GM12864 (cell line): ENCODE measurements around the gene LEMD2.

Source experiments
- DNase-seq: peaks from one replicate; pipeline ENCODE4 v3.0.0-alpha.2; 2011; ENCODE audit warnings: low read depth
- H3K4me3 ChIP-seq: 2 replicates; pipeline ENCODE4 v1.5.1; 2011; ENCODE audit warnings: mild to moderate bottlenecking, low read depth, low read length, control low read depth
- TF ChIP-seq, protein P1 (sequence below): IDR thresholded peaks from 2 replicates; pipeline ENCODE4 v1.5.1; 2011; ENCODE audit warnings: low read depth, mild to moderate bottlenecking, moderate library complexity, low read length, control low read depth, inconsistent platforms; ENCODE audit errors: missing control alignments

The LEMD2 gene

DNA sequence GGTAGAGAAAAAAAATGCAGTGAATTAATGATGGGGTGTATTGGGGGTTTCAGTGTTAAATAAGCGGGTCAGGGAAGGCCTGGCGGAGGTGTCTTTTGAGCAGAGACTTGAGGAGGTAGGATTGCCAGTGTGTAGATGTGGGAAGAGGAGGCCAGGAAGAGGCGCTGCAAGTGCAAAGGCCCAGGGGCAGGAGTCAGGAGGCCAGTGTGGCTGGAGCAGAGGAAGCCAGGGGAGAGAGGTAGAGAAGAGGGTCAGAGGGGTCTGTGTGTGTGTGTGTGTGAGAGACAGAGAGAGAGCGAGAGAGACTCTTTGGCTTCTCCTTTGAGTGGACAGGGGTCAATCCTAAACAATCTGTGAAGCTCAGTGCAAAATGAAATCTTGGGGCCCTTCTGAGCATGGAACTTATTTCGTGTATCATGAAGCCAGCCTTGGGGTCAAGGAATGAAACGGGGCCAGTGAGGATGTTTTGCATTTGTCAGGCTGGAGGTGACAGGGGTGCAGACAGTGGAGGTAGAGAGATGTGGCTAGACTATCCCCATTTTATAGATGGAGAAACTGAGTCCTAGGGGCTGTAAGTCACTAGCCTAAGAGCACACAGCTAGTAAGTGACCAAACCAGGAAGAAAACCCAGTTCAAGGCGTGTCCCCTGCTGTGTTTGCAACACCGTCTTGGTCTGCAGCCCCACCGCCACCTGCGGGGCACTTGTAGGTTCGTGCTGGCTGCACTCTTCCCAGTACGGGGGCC, 32.5 kb downstream of the LEMD2 start:
- H3K4me3 ChIP-seq, result no peak overlapping the region
- TF ChIP-seq, protein P1, sequence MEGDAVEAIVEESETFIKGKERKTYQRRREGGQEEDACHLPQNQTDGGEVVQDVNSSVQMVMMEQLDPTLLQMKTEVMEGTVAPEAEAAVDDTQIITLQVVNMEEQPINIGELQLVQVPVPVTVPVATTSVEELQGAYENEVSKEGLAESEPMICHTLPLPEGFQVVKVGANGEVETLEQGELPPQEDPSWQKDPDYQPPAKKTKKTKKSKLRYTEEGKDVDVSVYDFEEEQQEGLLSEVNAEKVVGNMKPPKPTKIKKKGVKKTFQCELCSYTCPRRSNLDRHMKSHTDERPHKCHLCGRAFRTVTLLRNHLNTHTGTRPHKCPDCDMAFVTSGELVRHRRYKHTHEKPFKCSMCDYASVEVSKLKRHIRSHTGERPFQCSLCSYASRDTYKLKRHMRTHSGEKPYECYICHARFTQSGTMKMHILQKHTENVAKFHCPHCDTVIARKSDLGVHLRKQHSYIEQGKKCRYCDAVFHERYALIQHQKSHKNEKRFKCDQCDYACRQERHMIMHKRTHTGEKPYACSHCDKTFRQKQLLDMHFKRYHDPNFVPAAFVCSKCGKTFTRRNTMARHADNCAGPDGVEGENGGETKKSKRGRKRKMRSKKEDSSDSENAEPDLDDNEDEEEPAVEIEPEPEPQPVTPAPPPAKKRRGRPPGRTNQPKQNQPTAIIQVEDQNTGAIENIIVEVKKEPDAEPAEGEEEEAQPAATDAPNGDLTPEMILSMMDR, result no peak
- no peak for DNase-seq

DNA sequence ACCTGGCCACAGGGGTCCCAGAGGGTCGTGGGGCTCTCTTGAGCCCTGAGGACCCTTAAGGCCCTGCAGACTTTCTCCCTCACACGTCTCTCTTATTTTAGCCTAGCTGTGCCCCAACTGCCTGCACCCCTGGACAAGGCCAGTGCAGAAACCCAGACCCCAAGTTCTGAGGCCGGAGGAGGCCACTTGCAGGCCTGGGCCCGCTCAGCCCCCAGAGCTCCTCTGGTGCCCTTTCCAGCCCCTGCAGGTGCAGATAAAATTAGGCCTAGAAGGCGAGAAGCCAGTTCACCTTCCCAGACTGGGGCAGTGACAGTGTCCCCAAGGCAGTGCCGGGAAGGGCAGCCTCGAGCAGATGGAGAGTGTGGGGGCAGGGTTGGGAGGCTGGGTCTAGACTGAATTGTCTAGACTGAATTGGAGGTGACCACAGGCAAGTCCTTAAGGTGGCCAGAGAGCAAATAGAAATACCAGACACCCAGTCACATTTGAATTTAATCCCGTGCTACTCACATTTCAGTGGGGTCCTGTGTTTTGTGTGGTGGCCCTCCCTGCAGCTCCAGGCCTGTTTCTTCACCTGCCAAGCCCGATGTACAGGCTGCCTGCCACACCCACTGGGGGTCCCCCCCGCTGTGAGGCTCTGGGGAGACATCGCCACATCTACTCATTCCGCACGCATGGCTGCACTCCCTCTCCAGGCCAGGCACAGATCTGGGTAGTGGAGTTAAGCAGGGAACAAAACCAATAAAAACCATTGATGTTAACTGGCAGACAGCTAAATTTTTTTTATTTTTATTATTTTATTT, 33.7 kb downstream of the LEMD2 start:
- DNase-seq, result no peak
- TF ChIP-seq, protein P1, result no peak

DNA sequence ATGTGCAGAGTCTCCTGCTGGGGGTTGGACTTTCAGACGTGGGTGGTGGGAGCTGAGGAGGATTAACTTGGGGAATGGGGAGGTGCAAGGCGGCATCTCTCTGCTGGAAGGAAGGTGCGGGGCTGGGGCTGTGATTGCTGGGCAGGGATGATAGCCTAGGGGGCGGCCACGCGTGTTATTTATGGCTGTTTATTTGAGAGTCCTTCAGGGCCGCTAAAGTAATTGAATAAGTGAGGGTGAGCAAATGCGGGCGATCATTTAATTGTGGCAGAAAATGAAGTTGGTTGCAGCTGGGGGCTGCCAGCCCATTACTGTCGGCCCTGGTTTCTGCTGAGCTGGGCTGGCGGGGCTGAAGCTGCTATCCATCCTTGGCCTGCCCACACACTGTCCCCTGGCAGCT, 34.7 kb downstream of the LEMD2 start:
- no peak overlapping the region for H3K4me3 ChIP-seq
- TF ChIP-seq, protein P1, result no peak
- DNase-seq, result no peak

More for the DNA sequence above, 33.7 kb downstream of the LEMD2 start:
- H3K4me3 ChIP-seq, result no peak overlapping the region

DNA sequence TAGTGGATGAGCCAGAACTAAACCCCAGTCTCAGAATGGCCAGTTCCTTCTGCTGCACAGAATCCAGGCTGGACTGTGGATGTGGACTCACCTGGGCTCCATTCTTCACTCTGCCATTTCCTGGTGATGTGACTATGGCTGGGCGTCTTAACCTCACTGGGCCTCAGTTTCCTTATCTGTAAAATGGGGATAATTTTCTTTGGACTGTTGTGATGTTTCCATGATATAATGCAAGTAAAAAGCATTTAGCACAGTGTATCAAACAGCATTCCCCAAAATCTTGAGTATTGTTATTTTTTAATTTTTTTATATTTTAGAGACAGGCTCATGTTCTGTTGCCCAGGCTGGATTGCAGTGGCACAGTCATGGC, 36.3 kb downstream of the LEMD2 start:
- TF ChIP-seq, protein P1, result no peak
- DNase-seq, result no peak
- no peak overlapping the region for H3K4me3 ChIP-seq

DNA sequence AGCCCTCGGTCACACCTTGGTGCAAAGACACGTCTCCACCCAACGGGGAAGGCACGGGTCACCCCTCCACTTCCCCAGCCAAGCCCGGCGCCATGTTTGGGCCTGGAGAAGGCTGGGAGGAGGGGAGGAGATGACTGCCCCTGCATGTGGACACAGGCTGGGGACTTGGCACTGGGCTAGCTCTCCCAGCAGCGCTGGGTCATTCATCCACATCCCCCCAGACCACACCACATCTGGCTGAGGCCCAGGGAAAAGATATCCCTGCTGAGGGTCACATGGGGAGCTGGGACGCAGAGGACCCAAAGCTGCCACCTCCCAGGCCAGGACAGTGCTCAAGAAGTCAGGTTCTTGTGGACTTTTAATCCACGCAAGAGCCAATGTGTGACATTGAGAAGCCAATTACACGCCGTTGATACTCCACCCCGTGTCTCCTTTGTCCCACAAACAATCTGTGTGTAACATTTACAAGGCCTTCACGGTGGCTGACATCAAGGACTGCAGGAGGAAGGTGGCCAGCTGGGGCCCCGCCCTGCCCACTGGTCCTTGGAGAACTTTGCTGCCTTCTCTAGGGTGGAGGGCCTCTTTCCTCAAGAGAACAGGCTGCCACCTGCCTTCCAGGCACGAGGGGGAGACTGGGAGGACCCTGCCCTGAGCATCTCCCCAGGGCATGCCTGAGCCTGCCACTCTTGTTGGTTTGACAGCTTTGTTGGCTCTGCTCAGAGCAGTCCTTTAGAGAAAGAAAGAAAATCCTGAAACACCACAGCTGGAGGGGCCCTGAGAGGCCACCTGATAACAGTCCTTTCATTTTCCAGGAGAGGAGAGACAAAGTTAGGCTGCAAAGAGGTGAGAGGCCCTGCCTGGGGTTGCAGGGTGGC, 36.9 kb downstream of the LEMD2 start:
- TF ChIP-seq, protein P1, result no peak
- H3K4me3 ChIP-seq, result no peak overlapping the region
- no peak for DNase-seq

DNA sequence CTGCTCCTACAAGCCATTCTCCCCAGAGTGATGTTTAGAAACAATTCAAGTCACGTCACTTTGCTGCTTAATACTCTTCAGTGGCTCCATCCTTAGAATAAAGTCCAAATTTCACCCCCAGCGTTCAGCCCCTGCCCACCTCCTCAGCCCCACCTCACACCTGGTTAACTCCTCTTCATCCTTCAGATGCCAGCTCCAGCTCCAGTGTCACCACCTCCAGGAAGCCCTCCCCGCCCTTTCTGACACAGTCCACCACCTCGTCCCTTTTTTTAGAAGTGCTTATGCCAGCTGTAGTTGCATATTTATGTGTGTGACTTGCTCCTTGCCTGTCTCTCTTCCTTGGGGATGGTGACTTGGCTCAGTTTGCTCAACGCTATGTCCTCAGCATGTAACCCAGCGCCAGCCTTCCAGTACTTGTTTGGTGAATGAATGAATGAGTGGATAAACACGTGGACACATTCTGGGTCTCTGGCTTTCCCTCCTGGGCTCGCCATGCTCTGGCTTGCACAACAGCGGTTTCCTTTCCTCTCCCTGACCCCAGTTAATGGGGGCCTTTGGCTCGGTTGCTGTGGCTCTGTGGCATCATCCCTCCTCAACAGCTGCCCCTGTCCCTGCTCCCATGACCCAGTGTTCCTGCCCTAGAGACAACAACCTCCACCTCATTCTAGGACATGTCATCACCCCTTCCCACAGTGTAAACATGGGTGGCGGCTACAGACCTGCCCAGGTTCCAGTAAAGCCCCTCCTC, 38.5 kb downstream of the LEMD2 start:
- DNase-seq, result no peak
- H3K4me3 ChIP-seq, result no peak overlapping the region
- TF ChIP-seq, protein P1, result no peak
